Fibroblast of the conjunctiva (primary cell): ENCODE measurements around the gene ELOVL4.
A peak's percentile ranks its signal among the peaks of the same experiment; 100 is the strongest.

ENCODE experiments used
- DNase-seq: peaks from one replicate; pipeline ENCODE4 v3.0.0-alpha.2; 2010; ENCODE audit warnings: low read depth

The ELOVL4 gene

DNA sequence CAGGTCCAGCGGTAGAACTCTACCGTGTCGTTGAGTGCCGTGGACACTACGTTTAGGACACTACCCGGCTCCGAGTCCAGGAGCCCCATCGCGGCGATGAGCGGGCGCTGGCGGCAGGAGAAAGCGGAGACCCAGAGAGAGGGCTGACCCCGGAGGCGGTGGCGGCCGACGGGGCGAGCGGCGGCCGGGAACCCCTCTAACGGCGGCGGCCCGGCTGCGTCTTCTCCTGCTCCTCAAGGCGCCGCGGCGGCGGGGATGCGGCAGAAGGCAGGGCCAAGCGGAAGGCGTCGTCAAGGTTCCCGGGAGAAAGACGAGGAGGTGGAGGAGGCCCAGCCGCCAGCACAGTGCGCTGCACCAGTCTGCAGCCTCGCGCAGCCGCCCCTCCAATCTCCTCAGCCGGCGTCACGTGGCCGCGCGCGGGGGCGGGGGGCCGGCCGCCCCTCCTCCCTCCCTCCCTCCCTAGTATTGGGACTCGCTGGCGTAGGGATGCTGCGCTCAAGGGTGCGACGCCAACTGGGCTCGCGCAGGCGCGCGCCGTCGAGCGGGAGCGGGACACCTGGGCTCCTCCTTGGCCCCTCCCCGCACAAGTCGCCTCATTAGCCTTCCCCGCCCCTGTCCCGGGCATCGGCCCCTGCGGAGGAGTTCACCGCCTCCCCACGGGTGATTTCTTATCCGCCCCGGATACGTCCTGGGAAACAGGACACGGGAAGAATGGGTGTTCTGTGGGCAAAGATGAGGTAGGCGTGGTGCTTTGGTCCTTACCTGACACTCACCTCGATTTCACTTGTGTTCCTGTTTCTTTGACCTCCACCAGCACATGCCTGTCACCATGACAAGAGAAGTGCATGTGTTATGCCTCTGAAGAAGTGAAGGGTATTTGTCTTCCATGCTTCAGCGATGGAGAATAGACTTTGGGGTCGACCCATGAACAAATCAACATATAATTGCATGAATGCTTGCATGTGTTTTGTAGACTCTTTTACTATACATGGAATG is at the start of gene ELOVL4:
ELOVL4 (minus strand) TSS at position 363 of the 996 bp plus-strand sequence; CDS start at position 89, 274 bp downstream.
- DNase-seq: peak; percentile 63

DNA sequence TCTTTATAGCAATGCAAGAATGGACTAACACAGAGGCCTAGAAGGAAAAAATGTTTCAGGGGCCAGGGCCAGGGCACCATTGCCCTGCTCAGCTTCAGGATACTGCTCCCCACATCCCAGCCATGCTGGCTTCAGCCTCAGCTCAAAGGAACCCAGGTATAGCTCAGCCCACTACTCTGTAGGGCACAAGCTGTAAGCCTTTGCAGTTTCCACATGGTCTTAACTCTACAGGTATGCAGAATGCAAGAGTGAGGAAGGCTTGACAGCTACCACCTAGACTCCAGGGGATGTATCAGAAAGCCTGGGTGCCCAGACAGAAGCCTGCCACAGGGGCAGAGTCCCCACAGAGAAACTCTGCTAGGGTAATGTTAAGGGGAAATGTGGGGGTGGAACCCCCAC is 46.6 kb upstream of the ELOVL4 start:
- no peak for DNase-seq

DNA sequence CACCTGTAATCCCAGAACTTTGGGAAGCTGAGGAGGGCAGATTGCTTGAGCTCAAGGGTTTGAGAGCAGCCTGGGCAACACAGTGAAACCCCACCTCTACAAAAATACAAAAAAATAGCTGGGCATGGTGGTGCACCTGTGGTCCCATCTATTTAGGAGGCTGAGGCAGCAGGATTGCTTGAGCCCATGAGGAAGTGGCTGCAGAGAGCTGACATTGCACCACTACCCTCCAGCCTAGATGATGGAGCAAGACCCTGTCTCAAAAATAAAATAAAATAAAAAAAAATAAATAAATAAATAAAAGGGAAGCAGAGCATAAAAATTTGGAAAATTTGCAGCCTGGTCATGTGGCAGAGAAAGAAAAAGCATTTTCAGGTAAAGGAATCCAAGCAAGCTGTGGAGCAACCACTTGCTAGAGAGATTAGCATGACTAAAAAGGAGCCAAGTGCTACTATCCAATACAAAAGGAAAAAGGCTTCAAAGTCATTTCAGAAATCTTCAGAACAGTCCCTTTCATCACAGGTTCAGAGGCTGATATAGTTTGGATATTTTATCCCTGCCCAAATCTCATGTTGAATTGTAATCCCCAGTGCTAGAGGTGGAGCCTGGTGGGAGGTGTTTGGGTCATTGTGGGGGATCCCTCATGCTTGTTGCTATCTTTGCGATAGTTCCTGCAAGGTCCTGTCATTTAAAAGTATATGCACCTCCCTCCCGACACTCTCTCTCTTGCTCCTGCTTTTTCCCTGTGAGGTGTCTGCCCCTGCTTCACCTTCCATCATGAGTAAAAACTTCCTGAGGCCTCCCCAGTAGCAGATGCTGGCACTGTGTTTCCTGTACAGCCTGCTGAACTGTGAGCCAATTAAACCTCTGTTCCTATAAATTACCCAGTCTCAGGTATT is 45.9 kb upstream of the ELOVL4 start:
- no peak for DNase-seq

DNA sequence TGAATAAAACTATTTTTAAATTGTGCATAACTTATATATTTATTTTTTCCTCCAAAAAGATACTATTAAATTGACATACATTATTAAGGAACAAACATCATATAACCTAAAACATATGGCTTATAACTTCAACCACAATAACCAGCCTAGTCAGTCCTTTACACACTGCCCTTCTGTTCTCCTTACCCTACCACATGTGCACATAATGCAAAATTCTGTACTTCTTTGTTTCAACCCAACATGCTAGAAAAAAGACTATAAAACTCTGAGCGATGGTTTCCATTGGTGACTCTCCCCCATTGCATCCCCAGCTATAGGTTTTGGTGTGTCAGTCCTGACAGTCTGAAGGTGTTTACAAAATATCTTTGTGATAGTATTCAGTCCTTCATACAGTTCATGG is 42.3 kb upstream of the ELOVL4 start:
- no peak for DNase-seq

DNA sequence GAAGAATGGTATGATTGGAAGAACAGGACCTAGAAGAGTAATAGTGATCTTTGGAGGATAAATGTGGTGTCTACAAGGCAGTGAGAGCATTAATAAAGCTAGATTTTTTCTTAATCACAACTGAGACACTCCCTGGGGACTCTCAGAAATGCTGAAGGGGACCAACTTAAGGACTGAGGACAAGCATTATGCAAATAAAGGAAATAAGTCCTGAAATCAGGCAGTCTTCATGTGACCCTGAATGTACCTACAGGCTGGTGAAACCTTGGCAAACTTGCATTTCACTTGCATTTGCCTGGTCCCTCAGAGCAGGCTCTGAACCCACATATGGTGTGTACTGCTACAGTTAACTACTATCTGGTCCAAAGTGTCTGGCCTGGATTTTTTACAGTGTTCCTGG is 37.8 kb upstream of the ELOVL4 start:
- DNase-seq: no peak

DNA sequence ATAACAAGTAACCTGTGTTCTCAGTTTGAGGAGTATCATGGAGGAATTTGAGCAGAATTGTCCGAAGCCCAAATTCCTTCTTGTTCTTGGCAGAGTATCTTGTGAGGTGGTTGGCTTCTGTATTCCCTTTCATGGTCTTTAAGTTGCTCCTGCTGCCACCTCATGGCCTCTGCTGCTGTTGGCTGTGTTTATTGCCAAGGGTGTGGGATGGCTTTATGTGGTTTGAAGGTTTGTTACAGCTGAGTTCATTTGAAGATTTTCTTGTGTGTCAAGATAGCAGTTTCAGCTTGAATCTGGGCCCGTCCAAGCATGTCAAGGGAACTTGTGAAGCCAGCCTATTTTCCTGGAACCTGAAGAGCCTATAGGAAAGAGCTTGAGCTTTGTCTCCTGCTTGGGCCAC is 36.9 kb upstream of the ELOVL4 start:
- no peak for DNase-seq

DNA sequence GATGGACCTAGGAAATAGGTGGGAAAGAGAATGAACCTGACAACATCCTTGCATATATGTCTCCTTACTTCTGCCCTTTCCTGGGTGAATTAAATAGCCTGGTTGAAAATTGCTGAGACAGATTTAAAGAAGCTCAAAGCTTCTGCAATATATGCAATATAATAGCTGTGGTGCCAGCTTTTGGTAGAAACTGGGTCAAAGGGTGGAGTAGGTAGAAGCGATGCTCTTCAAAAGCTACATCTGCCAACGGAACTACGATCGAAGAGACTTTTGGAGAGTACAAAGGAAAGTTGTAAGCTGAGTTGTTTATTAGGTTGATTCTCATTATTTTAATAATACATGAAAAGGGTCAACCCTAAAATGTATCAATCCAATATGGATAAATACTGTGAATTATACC is 34.3 kb upstream of the ELOVL4 start:
- DNase-seq: no peak

DNA sequence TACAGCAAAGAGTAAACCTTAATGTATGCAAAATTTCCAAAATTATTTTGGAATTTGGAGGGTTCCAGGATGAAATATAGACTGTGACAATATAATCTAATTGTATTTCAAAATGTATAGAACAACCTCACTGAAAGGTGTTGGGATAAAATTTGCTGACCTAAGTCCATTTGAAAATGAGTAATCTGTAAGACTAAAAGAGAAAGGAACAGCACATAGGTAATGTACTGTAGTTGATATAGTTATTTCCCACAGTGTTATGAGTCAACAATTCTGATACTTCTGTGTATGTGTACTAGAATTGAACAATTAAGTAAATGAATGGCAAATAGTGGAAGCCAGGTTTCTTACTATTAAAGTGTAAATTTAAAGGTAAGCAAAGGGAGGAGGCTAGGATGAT is 23.8 kb upstream of the ELOVL4 start:
- DNase-seq: no peak

DNA sequence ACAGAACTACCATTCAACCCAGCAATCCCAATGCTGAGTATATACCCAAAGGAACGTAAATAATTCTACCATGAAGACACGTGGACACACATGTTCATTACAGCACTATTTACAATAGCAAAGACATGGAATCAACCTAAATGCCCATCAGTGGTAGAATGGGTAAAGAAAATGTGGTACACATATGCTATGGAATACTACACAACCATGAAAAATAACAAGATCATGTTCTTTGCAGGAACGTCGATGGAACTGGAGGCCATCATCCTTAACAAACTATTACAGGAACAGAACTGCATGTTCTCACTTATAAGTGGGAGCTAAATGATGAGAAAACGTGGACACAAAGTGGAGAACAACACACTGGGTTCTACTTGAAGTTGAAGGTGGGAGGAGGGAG is 22.4 kb upstream of the ELOVL4 start:
- no peak for DNase-seq

DNA sequence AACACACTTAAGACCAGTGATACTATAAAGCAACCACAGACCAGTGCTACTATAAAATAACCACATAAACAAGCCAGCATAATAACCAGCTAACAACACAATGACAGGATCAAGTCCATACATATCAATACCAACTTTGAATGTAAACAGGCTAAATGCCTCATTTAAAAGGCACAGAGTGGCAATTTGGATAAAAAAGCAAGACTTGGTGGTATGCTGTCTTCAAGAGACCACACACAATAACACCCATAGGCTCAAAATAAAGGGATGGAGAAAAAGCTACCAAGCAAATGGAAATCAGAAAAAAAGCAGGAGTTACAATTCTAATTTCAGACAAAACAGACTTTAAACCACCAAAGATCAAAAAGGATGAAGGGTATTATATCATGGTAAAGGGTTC is 19.8 kb upstream of the ELOVL4 start:
- DNase-seq: no peak

DNA sequence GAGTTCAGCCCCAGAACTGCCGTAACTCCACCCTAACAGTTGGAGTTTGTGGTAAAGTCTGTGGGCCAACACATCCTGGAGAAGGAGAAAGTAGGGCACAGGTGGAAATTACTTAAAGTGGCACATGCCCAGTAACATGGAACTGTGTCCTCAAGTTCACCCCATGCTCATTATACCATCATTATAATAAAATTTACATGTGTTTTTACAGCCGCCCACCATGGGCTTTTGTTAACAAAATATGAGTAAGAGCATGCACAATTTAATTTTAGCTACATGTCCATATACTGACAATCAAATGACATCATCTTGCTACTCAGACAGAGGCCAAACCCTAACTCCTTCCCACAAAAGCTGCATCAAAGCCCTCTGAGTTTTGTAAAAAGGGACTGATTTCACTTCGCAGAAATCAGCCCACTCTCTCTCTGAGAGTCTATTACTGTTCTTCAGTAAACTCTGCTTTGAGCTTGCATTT is 17.3 kb upstream of the ELOVL4 start:
- no peak for DNase-seq

DNA sequence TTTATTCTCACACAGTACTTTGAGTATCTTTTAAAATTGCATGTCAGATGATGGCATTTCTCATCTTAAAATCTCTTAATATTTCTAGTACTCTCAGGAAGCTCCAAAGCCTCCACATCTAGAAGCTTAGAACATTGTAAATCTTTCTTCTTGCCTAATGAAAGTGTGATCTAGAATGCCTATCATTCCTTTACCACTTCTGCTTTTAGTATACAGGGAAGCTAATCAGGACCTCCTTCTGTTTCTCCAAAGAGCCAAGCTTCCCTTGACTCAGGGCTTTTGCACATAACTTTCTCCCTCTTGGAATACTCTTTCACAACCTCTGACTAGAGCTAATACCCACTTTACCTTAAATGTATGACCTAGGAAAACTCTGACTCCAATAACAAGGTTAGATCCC is 7.5 kb upstream of the ELOVL4 start:
- no peak for DNase-seq

DNA sequence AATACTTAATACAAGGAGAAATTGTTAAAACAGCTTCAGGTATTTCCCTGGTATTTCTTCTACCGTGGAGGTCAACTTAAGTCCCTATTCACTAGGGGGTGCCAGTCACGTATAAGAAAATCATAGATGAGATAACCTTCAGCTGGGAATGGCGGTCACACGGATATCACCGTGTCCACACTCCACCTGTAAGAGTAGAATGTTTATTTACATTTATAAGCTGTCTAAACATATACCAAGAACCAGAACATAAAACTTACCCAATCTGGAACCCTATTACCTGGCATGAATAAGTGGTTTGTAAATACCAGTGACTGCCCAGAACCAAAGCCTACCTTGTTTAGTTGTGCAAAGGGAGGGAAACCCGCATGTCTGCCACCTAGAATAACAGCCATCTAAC is 1.9 kb upstream of the ELOVL4 start:
- peak; percentile 68 for DNase-seq

DNA sequence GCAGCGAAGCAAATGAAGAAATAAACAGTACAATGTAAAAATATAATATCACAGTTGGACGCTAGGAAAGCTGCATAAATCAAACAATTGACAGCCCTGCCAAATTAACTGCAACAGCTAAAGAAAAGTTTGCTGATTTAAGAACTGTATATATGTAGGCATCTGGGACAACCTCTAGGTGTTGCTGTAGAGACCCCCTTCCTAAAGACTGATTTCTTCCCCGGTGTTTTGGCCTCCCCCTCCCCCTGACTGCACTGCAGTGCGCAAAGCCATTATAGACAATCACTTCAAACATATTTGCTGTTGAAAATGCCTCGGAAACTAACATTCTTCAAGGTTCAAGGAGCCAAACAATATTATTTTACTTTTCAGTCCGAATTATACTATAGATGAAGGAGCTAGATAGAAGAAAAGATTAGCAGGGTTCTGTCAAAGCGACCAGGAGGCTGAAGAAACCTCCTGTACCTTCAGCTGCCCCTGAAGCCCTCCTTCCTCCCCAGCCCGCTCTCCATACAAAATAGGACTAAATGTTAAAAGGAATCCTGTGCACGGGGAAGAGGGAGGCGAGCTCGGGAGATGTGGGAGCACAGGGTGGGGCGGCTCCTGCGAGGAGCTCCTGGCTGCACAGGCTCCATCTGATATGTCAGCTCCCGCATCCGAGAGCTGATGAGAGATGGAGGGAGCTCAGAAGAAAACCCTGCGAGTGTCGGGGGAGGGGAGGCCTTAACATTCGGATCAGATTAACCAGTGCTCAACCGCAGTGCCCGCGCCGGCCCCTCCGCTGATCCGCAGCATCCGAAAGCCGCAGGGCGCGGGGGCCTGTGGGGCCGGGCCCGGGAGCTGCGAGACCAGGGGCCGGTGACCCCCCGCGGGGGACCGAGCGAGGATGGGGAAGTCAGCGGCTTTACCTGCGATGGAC is 822 bp downstream of the ELOVL4 start:
- DNase-seq: peak; percentile 29

DNA sequence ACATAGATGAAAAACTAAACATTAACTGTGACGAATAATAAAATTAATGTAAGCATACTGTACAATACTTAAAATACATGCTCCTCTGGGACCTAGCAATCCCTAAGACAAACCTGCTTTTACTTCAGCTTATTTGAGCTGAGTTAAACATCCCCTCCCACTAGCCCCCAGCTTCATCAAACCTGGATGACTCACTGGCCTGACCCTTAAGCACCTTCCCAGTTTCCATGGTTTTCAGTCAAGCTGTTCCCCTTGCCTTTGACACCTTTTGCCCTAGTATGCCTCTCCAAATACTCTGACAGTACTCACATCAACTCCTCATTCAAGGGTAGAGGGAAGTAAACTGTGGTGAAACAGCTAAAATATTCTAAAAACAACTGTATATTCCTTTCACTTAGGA is 4.2 kb downstream of the ELOVL4 start:
- no peak for DNase-seq

DNA sequence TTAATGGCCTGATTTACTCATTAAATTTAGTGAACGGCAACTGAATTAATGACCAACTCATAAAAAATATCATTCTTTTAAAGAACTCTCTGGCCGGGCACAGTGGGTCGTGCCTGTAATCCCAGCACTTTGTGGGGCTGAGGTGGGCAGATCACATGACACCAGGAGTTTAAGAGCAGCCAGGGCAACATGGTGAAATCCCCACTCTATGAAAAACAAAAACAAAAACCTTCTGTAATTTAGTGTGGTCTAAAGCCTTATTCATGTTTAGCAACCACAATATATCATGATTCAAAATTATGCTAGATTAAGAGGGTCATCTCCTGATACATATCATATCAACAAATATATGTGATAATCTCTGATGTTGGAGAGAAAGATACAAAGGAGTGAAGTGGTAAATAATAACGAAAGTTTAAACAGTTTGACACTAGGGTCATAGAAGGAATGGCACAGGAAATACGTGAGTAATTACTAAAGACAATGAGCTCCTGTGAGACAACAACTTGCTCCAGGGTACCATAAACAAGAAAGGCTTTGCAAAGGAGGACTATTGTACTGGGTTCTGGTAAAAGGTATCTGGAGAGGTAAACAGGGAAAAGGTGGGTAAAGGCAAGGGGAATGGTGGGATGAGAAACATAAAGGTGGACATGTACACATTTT is 5.7 kb downstream of the ELOVL4 start:
- no peak for DNase-seq

DNA sequence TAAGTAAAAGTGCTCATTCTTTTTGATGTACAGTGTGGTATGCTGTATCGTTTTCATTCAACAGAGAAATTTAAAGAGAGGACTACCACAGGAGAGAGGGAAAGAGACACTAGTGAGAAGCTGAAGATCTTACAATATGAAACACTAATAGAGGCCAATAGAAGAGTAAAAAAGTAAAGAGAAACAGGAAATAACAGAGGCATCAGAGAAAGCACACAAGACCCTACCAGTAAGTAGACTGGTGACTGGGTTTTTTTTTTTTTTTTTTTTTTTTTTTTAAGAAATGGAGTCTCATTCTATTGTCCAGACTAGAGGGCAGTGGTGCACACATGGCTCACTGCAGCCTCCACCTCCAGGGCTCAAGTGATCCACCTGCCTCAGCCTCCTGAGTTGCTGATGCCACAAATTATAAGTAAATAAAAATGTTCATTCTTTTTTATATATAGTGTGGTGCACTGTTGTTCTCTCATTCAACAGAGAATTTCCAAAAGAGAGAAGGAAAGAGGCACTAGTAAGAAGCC is 18.8 kb downstream of the ELOVL4 start:
- no peak for DNase-seq

DNA sequence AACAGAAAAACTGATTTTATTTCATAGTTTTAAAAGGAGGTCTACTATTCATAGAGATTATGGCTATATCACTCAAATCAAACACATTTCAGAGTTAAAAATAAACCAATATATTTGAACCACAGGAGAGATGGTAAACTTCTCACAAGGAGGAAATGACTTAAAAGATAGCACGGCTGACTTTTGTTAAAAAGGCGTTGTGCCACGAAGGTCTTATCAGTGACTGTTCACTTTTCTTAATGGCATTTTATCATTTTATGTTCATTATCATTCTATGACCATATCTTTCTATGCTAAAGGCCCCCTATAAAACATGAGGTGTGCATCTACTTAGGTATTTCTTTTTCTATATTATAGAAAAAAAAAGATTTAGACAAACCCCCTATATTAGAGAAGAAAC is 19.6 kb downstream of the ELOVL4 start:
- DNase-seq: no peak

DNA sequence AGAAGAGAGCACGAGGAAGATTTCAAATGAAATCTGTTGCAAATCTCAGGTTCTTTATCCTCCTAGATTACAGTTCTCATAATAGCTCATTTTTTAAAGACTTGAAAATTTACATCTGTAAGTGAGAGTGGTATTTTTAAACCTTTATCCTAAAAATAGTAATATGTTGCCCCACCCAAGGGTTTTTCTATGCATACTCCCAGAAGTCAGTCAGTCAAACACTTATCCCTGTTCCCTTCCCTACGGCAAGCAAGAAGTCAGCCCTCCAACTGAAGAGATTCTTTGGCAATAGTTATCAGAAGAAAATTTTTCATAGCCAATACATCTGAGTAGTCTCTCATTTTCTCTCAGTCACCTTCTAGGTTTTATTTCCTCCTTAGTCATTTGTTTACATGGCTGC is 24.1 kb downstream of the ELOVL4 start:
- DNase-seq: no peak

DNA sequence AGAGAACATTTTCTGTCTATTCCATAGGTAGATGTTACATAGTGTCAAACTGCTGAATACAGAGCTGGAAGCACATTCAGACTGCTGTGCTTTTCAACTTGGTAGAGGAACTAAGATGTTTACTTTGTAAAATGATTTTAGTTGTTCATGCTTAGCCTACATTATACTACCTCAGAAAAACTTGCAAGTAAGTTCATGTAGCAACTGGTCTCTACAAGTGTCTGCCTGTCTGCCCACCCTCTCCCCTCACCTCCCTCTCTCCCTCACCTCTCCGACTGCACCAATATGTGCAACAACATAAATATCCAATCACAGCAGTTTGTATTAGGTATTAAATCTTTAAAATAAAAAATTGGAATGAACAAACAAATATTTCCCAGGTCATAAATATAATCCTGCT is 25.3 kb downstream of the ELOVL4 start:
- DNase-seq: no peak

DNA sequence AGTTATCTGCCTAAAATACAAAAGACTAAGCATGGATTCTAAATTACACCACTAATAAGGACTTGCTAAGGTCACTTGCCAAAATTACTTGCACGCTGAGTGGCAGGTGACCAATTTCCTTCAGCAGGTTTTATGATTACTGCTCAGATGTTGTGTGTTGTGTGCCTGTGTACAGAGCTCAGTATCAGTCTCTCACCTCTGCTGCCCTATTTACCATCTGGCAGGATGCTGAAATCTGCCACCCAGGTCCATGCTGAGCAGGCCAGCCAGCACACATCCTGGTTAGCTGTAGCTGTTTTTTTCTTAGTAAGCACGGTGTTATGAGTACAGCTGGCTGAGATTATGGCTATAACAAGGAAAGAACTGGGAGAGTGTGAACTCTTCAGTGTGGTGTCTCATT is 34.0 kb downstream of the ELOVL4 start:
- no peak for DNase-seq
